ENCODE measurements around the gene C21orf58. TPM values are rescaled to one million over a fixed set of nuclear protein-coding genes. Genes with fewer than 3 reads are reported as not detected.

The C21orf58 gene
- total and polyA plus RNA-seq, 4 experiments from 2014 or later = 0.35 to 9.4 (median 4.7) TPM

DNA sequence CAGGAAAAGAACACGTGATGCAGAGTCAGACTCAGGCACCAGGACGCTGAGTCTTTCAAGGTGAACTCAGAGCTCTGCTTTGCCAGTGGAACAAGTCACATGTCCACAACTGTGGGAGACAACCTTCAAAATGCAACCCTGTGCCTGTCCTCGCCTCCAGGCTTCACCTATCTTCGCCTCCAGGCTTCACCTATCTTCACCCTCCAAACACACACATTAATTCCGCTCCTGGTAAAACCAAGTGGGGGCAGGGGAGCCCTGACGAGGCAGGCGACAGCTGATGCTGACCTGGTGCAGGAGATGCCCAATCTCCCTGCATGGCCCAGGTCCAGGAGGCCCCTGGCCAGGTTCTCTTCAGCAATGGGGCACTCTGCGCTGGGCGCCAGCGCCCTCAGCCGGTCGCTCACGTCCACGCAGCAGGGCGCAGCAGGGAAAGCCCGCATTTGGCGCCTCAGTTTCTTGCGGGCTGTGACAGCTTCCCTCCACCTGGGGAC, 67.1 kb downstream of the C21orf58 start:
- DNase-seq = peak in 1 of 5 donors; percentile 36
- peaks cover 17% of the 10 kb centered on the region for H3K4me1 ChIP-seq (ENCODE audit: insufficient read depth, low read length)
- intact Hi-C loops (cut with micrococcal nuclease) = no loop called here
- H3K27ac ChIP-seq (ENCODE audit: low read depth, low read length) = no peak overlapping the region
- Mint-ChIP-seq H3K4me3 (no peak overlapping the region), H3K9me3 (no peaks in the 10 kb centered on the region), H3K36me3 (peaks cover 57 to 73% of the 10 kb centered on the region in 2 donors), H3K27me3 (no peaks in the 10 kb centered on the region), H3K27ac (no peak overlapping the region), H3K4me1 (peaks cover 15 to 26% (median 20%) of the 10 kb centered on the region in 4 donors)
- H3K9me3 ChIP-seq (ENCODE audit: control insufficient read depth in 1 of 2, low read length in 2 of 2) = no peaks in the 10 kb centered on the region
- H3K36me3 ChIP-seq (ENCODE audit: insufficient read depth, low read length) = peaks cover 48% of the 10 kb centered on the region
- H3K4me3 ChIP-seq (ENCODE audit: low read length in 2 of 2) = no peak overlapping the region
- no peaks in the 10 kb centered on the region for H3K27me3 ChIP-seq (ENCODE audit: insufficient read depth, low read length)
- POLR2A ChIA-PET (ENCODE audit: partially characterized antibody) = no interaction called here
- CTCF ChIA-PET (ENCODE audit: partially characterized antibody) = no interaction called here

DNA sequence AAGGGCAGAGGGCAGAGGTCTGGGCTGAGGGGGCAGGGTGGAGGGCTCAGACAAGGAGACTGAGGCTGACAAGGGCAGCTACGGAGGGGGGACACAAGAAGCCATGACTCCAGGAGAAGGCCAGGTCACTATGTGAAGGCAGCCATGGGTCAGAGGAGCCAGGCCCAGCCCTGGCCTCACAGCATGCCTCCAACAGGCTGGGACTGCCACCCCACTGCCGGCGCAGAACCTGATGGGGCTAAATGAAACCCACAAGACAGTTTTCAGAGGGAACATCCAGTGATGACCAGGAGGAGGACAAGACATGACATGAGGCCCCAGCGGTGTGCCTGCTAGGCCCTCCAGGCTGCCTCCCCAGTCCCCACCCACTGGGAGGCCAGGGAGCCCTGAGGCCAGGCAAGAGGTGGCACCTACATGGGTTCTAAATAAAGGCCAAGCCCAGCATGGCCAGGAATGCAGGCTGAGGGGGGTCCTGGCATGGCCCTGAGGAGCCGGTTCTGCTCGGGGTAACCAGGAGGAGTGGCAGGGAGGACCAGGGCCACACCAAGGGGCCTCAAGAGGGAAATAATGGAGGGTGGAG, 67.8 kb downstream of the C21orf58 start:
- no peak overlapping the region for H3K27ac ChIP-seq (ENCODE audit: low read depth, low read length)
- CTCF ChIA-PET (ENCODE audit: partially characterized antibody) = no interaction called here
- no peaks in the 10 kb centered on the region for H3K27me3 ChIP-seq (ENCODE audit: insufficient read depth, low read length)
- peaks cover 21% of the 10 kb centered on the region for H3K4me1 ChIP-seq (ENCODE audit: insufficient read depth, low read length)
- H3K4me3 Mint-ChIP-seq = no peak overlapping the region
- H3K9me3 Mint-ChIP-seq = no peaks in the 10 kb centered on the region
- intact Hi-C loops (cut with micrococcal nuclease) = no loop called here
- peak overlapping the region in 1 of 7 donors; percentile 68 for H3K27ac Mint-ChIP-seq
- no peaks in the 10 kb centered on the region for H3K27me3 Mint-ChIP-seq
- peaks cover 43% of the 10 kb centered on the region for H3K36me3 ChIP-seq (ENCODE audit: insufficient read depth, low read length)
- no peak overlapping the region for H3K4me3 ChIP-seq (ENCODE audit: low read length in 2 of 2)
- DNase-seq = no peak
- H3K36me3 Mint-ChIP-seq = peaks cover 59 to 72% of the 10 kb centered on the region in 2 donors
- no peaks in the 10 kb centered on the region for H3K9me3 ChIP-seq (ENCODE audit: control insufficient read depth in 1 of 2, low read length in 2 of 2)
- POLR2A ChIA-PET (ENCODE audit: partially characterized antibody) = no interaction called here
- H3K4me1 Mint-ChIP-seq = peaks cover 16 to 28% (median 22%) of the 10 kb centered on the region in 4 donors

DNA sequence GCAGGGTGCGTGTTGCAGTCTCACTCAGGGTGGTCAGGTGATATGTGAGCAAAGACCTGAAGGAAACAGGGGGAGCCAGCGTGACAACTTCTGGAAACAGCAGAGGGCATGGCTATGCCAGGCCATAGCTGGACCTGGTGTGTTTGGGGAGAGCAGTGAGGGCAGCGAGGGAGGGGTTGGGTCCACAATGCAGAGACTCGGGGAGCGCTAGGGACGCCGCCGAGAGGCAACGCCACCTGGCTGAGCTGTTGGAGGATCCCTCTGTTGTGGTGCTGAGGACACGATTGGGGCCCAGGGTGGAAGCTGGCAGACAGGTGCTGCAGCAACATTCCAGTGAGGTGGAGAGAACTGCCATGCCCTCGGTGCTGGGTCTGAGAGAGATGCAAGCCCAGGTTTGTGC, 68.5 kb downstream of the C21orf58 start:
- DNase-seq = no peak
- no peak overlapping the region for H3K4me3 Mint-ChIP-seq
- H3K27me3 ChIP-seq (ENCODE audit: insufficient read depth, low read length) = no peaks in the 10 kb centered on the region
- H3K4me1 ChIP-seq (ENCODE audit: insufficient read depth, low read length) = peaks cover 28% of the 10 kb centered on the region
- peaks cover 61 to 74% of the 10 kb centered on the region in 2 donors for H3K36me3 Mint-ChIP-seq
- POLR2A ChIA-PET (ENCODE audit: partially characterized antibody) = interaction anchor here (0.9 kb wide), 1 partner anchor 379 kb away, joined by 4 read pairs; no protein-coding TSS in a partner anchor
- no peaks in the 10 kb centered on the region for H3K9me3 Mint-ChIP-seq
- CTCF ChIA-PET (ENCODE audit: partially characterized antibody) = interaction anchor here (0.6 kb wide), 1 partner anchor 1427 kb away, joined by 4 read pairs; no protein-coding TSS in a partner anchor
- no peaks in the 10 kb centered on the region for H3K9me3 ChIP-seq (ENCODE audit: control insufficient read depth in 1 of 2, low read length in 2 of 2)
- H3K36me3 ChIP-seq (ENCODE audit: insufficient read depth, low read length) = peaks cover 39% of the 10 kb centered on the region
- no peaks in the 10 kb centered on the region for H3K27me3 Mint-ChIP-seq
- intact Hi-C loops (cut with micrococcal nuclease) = no loop called here
- H3K4me1 Mint-ChIP-seq = peaks cover 22 to 35% (median 28%) of the 10 kb centered on the region in 4 donors
- no peak overlapping the region for H3K4me3 ChIP-seq (ENCODE audit: low read length in 2 of 2)
- H3K27ac ChIP-seq (ENCODE audit: low read depth, low read length) = no peak overlapping the region
- H3K27ac Mint-ChIP-seq = peak overlapping the region in 4 of 7 donors; percentile 46 to 80 (median 70)

DNA sequence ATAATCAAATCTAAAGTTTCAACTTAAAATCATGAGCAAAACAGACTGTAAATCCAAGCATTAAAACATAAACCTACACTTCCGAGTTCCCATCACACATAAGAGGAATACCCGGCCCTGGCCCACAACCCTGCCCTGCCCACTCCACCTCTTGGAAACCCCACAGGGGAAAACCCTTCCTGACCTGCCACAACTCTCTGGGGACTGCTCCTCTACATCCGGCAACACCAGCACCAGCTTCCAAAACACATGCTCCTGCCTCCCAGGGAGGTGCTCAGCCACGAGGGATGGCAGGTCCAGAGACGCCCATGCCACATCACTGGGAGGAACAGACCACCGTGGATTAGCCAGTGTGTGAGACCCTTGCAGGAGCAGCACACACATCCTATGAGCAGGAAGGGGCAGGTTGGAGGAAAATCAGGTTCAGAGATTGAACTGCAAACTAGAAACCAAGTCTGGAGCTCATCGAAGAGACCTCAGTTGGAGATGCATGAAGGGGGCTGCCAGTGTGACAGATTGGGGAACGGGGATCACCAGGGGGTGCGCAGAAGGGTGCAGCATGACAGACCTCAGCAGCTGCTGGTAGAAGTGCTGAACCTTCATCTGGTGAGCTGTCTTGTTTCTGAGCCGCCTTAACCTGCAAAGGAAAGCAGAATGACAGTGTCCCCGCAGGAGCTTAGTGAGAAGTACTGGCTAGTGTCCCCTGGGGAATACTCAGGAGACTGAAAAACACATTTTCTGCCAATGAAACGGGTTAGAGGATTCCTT, 69.3 kb downstream of the C21orf58 start:
- H3K9me3 Mint-ChIP-seq = no peaks in the 10 kb centered on the region
- no peak for DNase-seq
- ChIA-PET POLR2A (ENCODE audit: partially characterized antibody) (interaction anchor here (0.9 to 1.3 kb wide), 3 partner anchors 26 to 380 kb away, joined by 3 to 4 read pairs (median 3); partner anchors contain the start of genes LSS, MCM3AP and YBEY), CTCF (ENCODE audit: partially characterized antibody) (interaction anchor here (0.6 kb wide), 1 partner anchor 1426 kb away, joined by 4 read pairs; no protein-coding TSS in a partner anchor)
- Histone ChIP-seq H3K27ac (ENCODE audit: low read depth, low read length) (peak overlapping the region; percentile 19), H3K4me1 (ENCODE audit: insufficient read depth, low read length) (peaks cover 32% of the 10 kb centered on the region), H3K9me3 (ENCODE audit: control insufficient read depth in 1 of 2, low read length in 2 of 2) (no peaks in the 10 kb centered on the region), H3K4me3 (ENCODE audit: low read length in 2 of 2) (no peak overlapping the region), H3K27me3 (ENCODE audit: insufficient read depth, low read length) (no peaks in the 10 kb centered on the region), H3K36me3 (ENCODE audit: insufficient read depth, low read length) (peaks cover 39% of the 10 kb centered on the region)
- peak overlapping the region; percentile 82 to 98 (median 94) for H3K27ac Mint-ChIP-seq
- H3K27me3 Mint-ChIP-seq = no peaks in the 10 kb centered on the region
- intact Hi-C loops (cut with micrococcal nuclease) = no loop called here
- H3K36me3 Mint-ChIP-seq = peaks cover 69 to 81% of the 10 kb centered on the region in 2 donors
- peaks cover 26 to 37% (median 32%) of the 10 kb centered on the region in 4 donors for H3K4me1 Mint-ChIP-seq
- peak overlapping the region in 6 of 8 donors; percentile 10 to 76 (median 62) for H3K4me3 Mint-ChIP-seq

DNA sequence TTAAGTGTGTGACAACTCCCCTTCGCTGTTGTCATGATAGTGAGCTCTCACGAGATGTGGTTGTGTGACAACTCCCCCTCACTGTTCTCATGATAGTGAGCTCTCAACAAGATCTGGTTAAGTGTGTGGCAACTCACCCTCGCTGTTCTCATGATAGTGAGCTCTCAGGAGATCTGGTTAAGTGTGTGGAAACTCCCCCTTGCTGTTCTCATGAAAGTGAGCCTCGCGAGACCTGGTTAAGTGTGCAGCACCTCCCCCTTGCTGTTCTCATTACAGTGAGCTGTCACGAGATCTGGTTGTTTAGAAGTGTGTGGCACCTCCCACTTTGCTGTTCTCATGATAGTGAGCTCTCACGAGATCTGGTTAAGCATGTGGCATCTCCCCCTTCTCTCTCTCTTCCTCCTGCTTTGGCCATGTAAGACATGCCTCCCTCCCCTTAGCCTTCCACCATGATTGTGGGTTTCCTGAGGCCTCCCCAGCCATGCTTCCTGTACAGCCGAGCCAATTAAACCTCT, 70.0 kb downstream of the C21orf58 start:
- intact Hi-C loops (cut with micrococcal nuclease) = no loop called here
- H3K4me1 ChIP-seq (ENCODE audit: insufficient read depth, low read length) = peaks cover 32% of the 10 kb centered on the region
- Mint-ChIP-seq H3K9me3 (peaks cover 0 to 2% (median 0%) of the 10 kb centered on the region in 8 donors), H3K4me3 (peak overlapping the region in 7 of 8 donors; percentile 1 to 76 (median 50)), H3K4me1 (peaks cover 26 to 37% (median 33%) of the 10 kb centered on the region in 4 donors), H3K27me3 (no peaks in the 10 kb centered on the region), H3K36me3 (peaks cover 69 to 82% of the 10 kb centered on the region in 2 donors), H3K27ac (peak overlapping the region; percentile 82 to 98 (median 94))
- DNase-seq = peak; percentile 41 to 81 (median 53)
- peaks cover 35% of the 10 kb centered on the region for H3K36me3 ChIP-seq (ENCODE audit: insufficient read depth, low read length)
- no peaks in the 10 kb centered on the region for H3K27me3 ChIP-seq (ENCODE audit: insufficient read depth, low read length)
- H3K4me3 ChIP-seq (ENCODE audit: low read length in 2 of 2) = no peak overlapping the region
- CTCF ChIA-PET (ENCODE audit: partially characterized antibody) = interaction anchor here (0.8 kb wide), 1 partner anchor 110 kb away, joined by 3 read pairs; no protein-coding TSS in a partner anchor
- POLR2A ChIA-PET (ENCODE audit: partially characterized antibody) = interaction anchor here (1.0 to 1.3 kb wide), 2 partner anchors 26 to 32 kb away, joined by 3 read pairs; partner anchors contain the start of genes LSS, MCM3AP and YBEY
- H3K9me3 ChIP-seq (ENCODE audit: control insufficient read depth in 1 of 2, low read length in 2 of 2) = no peaks in the 10 kb centered on the region
- peak overlapping the region; percentile 19 for H3K27ac ChIP-seq (ENCODE audit: low read depth, low read length)

DNA sequence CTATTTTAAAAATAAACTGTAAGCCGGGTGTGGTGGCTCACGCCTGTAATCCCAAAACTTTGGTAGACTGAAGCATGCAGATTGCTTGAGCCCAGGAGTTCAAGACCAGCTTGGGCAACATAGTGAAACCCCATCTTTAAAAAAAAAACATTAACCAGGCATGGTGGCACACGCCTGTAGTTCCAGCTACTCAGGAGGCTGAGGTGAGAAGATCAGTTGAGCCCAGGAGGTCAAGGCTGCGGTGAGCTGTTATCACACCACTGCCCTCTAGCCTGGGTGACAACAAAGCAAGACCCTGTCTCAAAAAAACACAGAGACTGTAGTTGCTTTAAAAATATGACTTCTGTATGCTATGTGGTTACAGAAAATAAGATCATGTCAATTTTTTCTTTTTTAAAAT, 70.8 kb downstream of the C21orf58 start:
- POLR2A ChIA-PET (ENCODE audit: partially characterized antibody) = interaction anchor here (1.3 kb wide), 1 partner anchor 33 kb away, joined by 3 read pairs; the partner anchor contains the start of genes MCM3AP and YBEY

More for the DNA sequence above, 70.8 kb downstream of the C21orf58 start:
- peaks cover 26 to 37% (median 33%) of the 10 kb centered on the region in 4 donors for H3K4me1 Mint-ChIP-seq
- no peak overlapping the region for H3K4me3 Mint-ChIP-seq
- no peaks in the 10 kb centered on the region for H3K27me3 Mint-ChIP-seq
- no peaks in the 10 kb centered on the region for H3K9me3 ChIP-seq (ENCODE audit: control insufficient read depth in 1 of 2, low read length in 2 of 2)
- H3K4me1 ChIP-seq (ENCODE audit: insufficient read depth, low read length) = peaks cover 32% of the 10 kb centered on the region
- H3K36me3 Mint-ChIP-seq = peaks cover 67 to 81% of the 10 kb centered on the region in 2 donors
- CTCF ChIA-PET (ENCODE audit: partially characterized antibody) = interaction anchor here (0.8 kb wide), 1 partner anchor 109 kb away, joined by 3 read pairs; no protein-coding TSS in a partner anchor
- DNase-seq = no peak
- intact Hi-C loops (cut with micrococcal nuclease) = no loop called here
- H3K4me3 ChIP-seq (ENCODE audit: low read length in 2 of 2) = no peak overlapping the region
- H3K27ac Mint-ChIP-seq = peak overlapping the region in 3 of 7 donors; percentile 82 to 94 (median 86)
- peaks cover 0 to 2% (median 0%) of the 10 kb centered on the region in 8 donors for H3K9me3 Mint-ChIP-seq
- no peak overlapping the region for H3K27ac ChIP-seq (ENCODE audit: low read depth, low read length)
- no peaks in the 10 kb centered on the region for H3K27me3 ChIP-seq (ENCODE audit: insufficient read depth, low read length)
- H3K36me3 ChIP-seq (ENCODE audit: insufficient read depth, low read length) = peaks cover 27% of the 10 kb centered on the region
